Fibroblast of gingiva (primary cell): ENCODE results near the gene XPOT.

Source experiments
- DNase-seq: peaks from one replicate; pipeline ENCODE4 v3.0.0-alpha.2; 2011; ENCODE audit warnings: low read depth

The XPOT gene

GRCh38 chr12:64418209-64418608 lies 14.0 kb downstream of the XPOT start:
- no peak for DNase-seq

GRCh38 chr12:64419696-64420095 lies 15.5 kb downstream of the XPOT start:
- no peak for DNase-seq

- DNase-seq: no peak
Measured at GRCh38 chr12:64427988-64428387, 23.8 kb downstream of the XPOT start.

GRCh38 chr12:64428956-64429355 lies 24.8 kb downstream of the XPOT start:
- DNase-seq: no peak

GRCh38 chr12:64430886-64431285 lies 26.7 kb downstream of the XPOT start:
- DNase-seq: no peak

- no peak for DNase-seq
Measured at GRCh38 chr12:64431791-64432190, 27.6 kb downstream of the XPOT start.

GRCh38 chr12:64433915-64434314 lies 29.7 kb downstream of the XPOT start:
- DNase-seq: no peak

GRCh38 chr12:64440100-64440499 lies 35.9 kb downstream of the XPOT start:
- no peak for DNase-seq

GRCh38 chr12:64445490-64445889 lies 41.3 kb downstream of the XPOT start:
- no peak for DNase-seq

GRCh38 chr12:64446295-64446694 lies 42.1 kb downstream of the XPOT start:
- DNase-seq: no peak

GRCh38 chr12:64450057-64450640 lies 46.0 kb downstream of the XPOT start:
- no peak for DNase-seq

GRCh38 chr12:64450711-64451486 lies 46.7 kb downstream of the XPOT start:
- DNase-seq: peak; percentile 4

GRCh38 chr12:64451687-64452558 lies 47.7 kb downstream of the XPOT start, which contains the start of gene TBK1:
Gene TBK1 (plus strand): TSS chr12:64452120. CDS start chr12:64455871, 3,751 bp downstream.
- DNase-seq: peak; percentile 85

GRCh38 chr12:64452559-64453329 lies 48.6 kb downstream of the XPOT start:
- DNase-seq: peak; percentile 83

- DNase-seq: no peak
Measured at GRCh38 chr12:64455506-64455905, 51.3 kb downstream of the XPOT start.

GRCh38 chr12:64456119-64456518 lies 51.9 kb downstream of the XPOT start:
- no peak for DNase-seq

GRCh38 chr12:64457032-64457431 lies 52.8 kb downstream of the XPOT start:
- no peak for DNase-seq

GRCh38 chr12:64457466-64457865 lies 53.3 kb downstream of the XPOT start:
- DNase-seq: no peak

GRCh38 chr12:64457923-64458322 lies 53.7 kb downstream of the XPOT start:
- no peak for DNase-seq

- no peak for DNase-seq
Measured at GRCh38 chr12:64459394-64459891, 55.3 kb downstream of the XPOT start.

- peak; percentile 76 for DNase-seq
Measured at GRCh38 chr12:64461634-64462414, 57.6 kb downstream of the XPOT start.
